ENCODE results near the gene TBX18.

DNA sequence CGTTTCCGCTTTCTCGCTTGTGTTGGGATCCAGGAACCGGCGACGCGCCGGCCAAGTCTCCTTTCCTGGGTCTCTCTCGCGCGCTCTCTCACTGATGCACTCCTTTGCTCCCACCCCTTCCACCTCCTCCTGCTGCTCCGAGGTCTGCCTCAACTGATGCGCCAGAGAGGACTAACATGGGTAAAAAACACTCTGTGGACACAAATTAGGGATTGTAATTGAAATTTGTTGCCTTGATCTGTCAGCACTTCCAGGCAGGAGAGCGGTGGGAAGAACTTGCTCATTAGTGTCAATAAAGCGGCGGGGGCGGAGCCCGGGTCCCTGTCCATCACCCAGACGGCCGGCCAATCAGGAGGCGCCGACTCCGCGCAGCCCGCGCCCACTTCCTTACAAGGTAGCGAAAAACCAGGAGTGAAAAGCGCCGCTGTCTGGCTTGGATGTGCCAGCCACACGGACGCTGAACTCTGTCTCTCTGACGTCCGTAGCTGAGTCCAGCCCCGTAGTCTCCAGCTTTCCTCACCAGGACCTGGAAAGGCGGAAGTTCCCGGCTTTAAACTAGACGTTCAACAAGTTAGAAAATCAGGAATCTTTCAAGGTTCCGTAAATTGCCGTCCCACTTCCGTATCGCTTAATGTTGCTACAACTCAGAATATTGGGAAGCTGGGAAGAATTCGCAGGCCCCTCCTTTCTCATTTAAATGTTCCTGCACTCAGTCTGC, at the start of gene TBX18:
- TF ChIP-seq, protein P1, sequence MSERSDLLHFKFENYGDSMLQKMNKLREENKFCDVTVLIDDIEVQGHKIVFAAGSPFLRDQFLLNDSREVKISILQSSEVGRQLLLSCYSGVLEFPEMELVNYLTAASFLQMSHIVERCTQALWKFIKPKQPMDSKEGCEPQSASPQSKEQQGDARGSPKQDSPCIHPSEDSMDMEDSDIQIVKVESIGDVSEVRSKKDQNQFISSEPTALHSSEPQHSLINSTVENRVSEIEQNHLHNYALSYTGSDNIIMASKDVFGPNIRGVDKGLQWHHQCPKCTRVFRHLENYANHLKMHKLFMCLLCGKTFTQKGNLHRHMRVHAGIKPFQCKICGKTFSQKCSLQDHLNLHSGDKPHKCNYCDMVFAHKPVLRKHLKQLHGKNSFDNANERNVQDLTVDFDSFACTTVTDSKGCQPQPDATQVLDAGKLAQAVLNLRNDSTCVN (tag by site-specific recombination; optimal IDR thresholded peaks at IDR 0.05), result no peak
- peak; percentile 73 for TF ChIP-seq ZNF610 (tag by site-specific recombination; IDR thresholded peaks at IDR 0.05; ENCODE audit: borderline replicate concordance)
- peak; percentile 98 for TF ChIP-seq IKZF3 (tag by site-specific recombination; IDR thresholded peaks at IDR 0.05)
- TF ChIP-seq, protein P2, sequence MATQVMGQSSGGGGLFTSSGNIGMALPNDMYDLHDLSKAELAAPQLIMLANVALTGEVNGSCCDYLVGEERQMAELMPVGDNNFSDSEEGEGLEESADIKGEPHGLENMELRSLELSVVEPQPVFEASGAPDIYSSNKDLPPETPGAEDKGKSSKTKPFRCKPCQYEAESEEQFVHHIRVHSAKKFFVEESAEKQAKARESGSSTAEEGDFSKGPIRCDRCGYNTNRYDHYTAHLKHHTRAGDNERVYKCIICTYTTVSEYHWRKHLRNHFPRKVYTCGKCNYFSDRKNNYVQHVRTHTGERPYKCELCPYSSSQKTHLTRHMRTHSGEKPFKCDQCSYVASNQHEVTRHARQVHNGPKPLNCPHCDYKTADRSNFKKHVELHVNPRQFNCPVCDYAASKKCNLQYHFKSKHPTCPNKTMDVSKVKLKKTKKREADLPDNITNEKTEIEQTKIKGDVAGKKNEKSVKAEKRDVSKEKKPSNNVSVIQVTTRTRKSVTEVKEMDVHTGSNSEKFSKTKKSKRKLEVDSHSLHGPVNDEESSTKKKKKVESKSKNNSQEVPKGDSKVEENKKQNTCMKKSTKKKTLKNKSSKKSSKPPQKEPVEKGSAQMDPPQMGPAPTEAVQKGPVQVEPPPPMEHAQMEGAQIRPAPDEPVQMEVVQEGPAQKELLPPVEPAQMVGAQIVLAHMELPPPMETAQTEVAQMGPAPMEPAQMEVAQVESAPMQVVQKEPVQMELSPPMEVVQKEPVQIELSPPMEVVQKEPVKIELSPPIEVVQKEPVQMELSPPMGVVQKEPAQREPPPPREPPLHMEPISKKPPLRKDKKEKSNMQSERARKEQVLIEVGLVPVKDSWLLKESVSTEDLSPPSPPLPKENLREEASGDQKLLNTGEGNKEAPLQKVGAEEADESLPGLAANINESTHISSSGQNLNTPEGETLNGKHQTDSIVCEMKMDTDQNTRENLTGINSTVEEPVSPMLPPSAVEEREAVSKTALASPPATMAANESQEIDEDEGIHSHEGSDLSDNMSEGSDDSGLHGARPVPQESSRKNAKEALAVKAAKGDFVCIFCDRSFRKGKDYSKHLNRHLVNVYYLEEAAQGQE (tag by site-specific recombination; IDR thresholded peaks at IDR 0.05), result peak; percentile 79
- no peak for TF ChIP-seq ZNF121 (tag by site-specific recombination; IDR thresholded peaks at IDR 0.05)
- TF ChIP-seq, protein P3, sequence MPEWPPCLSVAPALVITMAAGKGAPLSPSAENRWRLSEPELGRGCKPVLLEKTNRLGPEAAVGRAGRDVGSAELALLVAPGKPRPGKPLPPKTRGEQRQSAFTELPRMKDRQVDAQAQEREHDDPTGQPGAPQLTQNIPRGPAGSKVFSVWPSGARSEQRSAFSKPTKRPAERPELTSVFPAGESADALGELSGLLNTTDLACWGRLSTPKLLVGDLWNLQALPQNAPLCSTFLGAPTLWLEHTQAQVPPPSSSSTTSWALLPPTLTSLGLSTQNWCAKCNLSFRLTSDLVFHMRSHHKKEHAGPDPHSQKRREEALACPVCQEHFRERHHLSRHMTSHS (tag by site-specific recombination; IDR thresholded peaks at IDR 0.05), result no peak
- no peak for TF ChIP-seq ZNF211 (tag by site-specific recombination; IDR thresholded peaks at IDR 0.05; ENCODE audit: low read depth)
- TF ChIP-seq, protein P4, sequence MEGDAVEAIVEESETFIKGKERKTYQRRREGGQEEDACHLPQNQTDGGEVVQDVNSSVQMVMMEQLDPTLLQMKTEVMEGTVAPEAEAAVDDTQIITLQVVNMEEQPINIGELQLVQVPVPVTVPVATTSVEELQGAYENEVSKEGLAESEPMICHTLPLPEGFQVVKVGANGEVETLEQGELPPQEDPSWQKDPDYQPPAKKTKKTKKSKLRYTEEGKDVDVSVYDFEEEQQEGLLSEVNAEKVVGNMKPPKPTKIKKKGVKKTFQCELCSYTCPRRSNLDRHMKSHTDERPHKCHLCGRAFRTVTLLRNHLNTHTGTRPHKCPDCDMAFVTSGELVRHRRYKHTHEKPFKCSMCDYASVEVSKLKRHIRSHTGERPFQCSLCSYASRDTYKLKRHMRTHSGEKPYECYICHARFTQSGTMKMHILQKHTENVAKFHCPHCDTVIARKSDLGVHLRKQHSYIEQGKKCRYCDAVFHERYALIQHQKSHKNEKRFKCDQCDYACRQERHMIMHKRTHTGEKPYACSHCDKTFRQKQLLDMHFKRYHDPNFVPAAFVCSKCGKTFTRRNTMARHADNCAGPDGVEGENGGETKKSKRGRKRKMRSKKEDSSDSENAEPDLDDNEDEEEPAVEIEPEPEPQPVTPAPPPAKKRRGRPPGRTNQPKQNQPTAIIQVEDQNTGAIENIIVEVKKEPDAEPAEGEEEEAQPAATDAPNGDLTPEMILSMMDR (tag by site-specific recombination; IDR thresholded peaks at IDR 0.05), result no peak; the same call in 1 of the 2 replicates
